H9 (cell line): ENCODE results near the gene AFDN. TPM values are rescaled to one million over a fixed set of nuclear protein-coding genes. Genes with fewer than 3 reads are reported as not detected.

ENCODE experiments used
- DNase-seq: peaks from one replicate; pipeline ENCODE4 v3.0.0-alpha.2; 2017
- H2AFZ ChIP-seq: one replicate; pipeline ENCODE4 v1.6.1; 2013; ENCODE audit warnings: mild to moderate bottlenecking, low read length, control low read depth, moderate library complexity
- H2AK5ac ChIP-seq: 2 replicates; pipeline ENCODE4 v1.6.1; 2013; ENCODE audit warnings: low read length, control low read depth, mixed read lengths; ENCODE audit not compliant: insufficient read length
- H2BK120ac ChIP-seq: one replicate; pipeline ENCODE4 v1.6.1; 2013; ENCODE audit warnings: low read depth, mild to moderate bottlenecking, low read length, control low read depth, inconsistent platforms; ENCODE audit not compliant: poor library complexity, severe bottlenecking
- H2BK12ac ChIP-seq: 2 replicates; pipeline ENCODE4 v1.6.1; 2013; ENCODE audit warnings: low read length, control low read depth, mixed read lengths, low read depth; ENCODE audit not compliant: insufficient read length
- H2BK15ac ChIP-seq: 2 replicates; pipeline ENCODE4 v1.6.1; 2013; ENCODE audit warnings: low read depth, low read length, control low read depth
- H2BK20ac ChIP-seq: one replicate; pipeline ENCODE4 v1.6.1; 2013; ENCODE audit warnings: low read depth, mild to moderate bottlenecking, low read length, control low read depth, inconsistent platforms; ENCODE audit not compliant: poor library complexity, severe bottlenecking
- H2BK5ac ChIP-seq: 2 replicates; pipeline ENCODE4 v1.6.1; 2013; ENCODE audit warnings: low read length, control low read depth, mixed read lengths; ENCODE audit not compliant: insufficient read length
- H3K14ac ChIP-seq: 2 replicates; pipeline ENCODE4 v1.6.1; 2013; ENCODE audit warnings: low read length, control low read depth; ENCODE audit not compliant: insufficient read depth
- H3K18ac ChIP-seq: 2 replicates; pipeline ENCODE4 v1.6.1; 2013; ENCODE audit warnings: low read depth, mild to moderate bottlenecking, mixed read lengths, low read length, control low read depth; ENCODE audit not compliant: insufficient read length
- H3K23ac ChIP-seq: 2 replicates; pipeline ENCODE4 v1.6.1; 2013; ENCODE audit warnings: low read length, control low read depth, mixed read lengths, low read depth; ENCODE audit not compliant: insufficient read length
- H3K23me2 ChIP-seq: 2 replicates; pipeline ENCODE4 v1.6.1; 2013; ENCODE audit warnings: low read depth, mild to moderate bottlenecking, mixed read lengths, low read length, control low read depth; ENCODE audit not compliant: insufficient read length, poor library complexity, severe bottlenecking
- H3K27ac ChIP-seq: 2 replicates; pipeline ENCODE4 v1.5.1; 2013; ENCODE audit warnings: low read length, control low read depth, mixed read lengths, low read depth; ENCODE audit not compliant: insufficient read length
- H3K27me3 ChIP-seq: 2 replicates; pipeline ENCODE4 v1.6.1; 2013; ENCODE audit warnings: low read length, control low read depth, inconsistent platforms; ENCODE audit not compliant: insufficient read depth
- H3K4ac ChIP-seq: 2 replicates; pipeline ENCODE4 v1.6.1; 2013; ENCODE audit warnings: low read depth, mild to moderate bottlenecking, control low read depth, inconsistent platforms, low read length, moderate library complexity
- H3K4me1 ChIP-seq: 2 replicates; pipeline ENCODE4 v1.6.1; 2013; ENCODE audit warnings: low read length, control low read depth, inconsistent platforms; ENCODE audit not compliant: insufficient read depth
- H3K4me2 ChIP-seq: 2 replicates; pipeline ENCODE4 v1.6.1; 2013; ENCODE audit warnings: low read length, control low read depth, mixed read lengths; ENCODE audit not compliant: insufficient read length, insufficient read depth
- H3K56ac ChIP-seq: 2 replicates; pipeline ENCODE4 v1.6.1; 2013; ENCODE audit warnings: low read depth, mild to moderate bottlenecking, mixed read lengths, low read length, control low read depth; ENCODE audit not compliant: insufficient read length
- H3K79me1 ChIP-seq: 2 replicates; pipeline ENCODE4 v1.6.1; 2013; ENCODE audit warnings: low read depth, mild to moderate bottlenecking, moderate library complexity, low read length, control low read depth, inconsistent platforms; ENCODE audit not compliant: insufficient read depth, poor library complexity, severe bottlenecking
- H3K79me2 ChIP-seq: 2 replicates; pipeline ENCODE4 v1.6.1; 2013; ENCODE audit warnings: low read length, control low read depth, inconsistent platforms; ENCODE audit not compliant: insufficient read depth
- H3K9ac ChIP-seq: 2 replicates; pipeline ENCODE4 v1.6.1; 2013; ENCODE audit warnings: low read length, control low read depth, mixed read lengths; ENCODE audit not compliant: insufficient read length; ENCODE audit errors: extremely low read depth
- H3K9me3 ChIP-seq: one replicate; pipeline ENCODE4 v1.6.1; 2013; ENCODE audit warnings: low read depth, low read length, inconsistent platforms; ENCODE audit not compliant: control insufficient read depth
- H3T11ph ChIP-seq: one replicate; pipeline ENCODE4 v1.6.1; 2013; ENCODE audit warnings: mild to moderate bottlenecking, low read length, control low read depth, inconsistent platforms
- H4K20me1 ChIP-seq: one replicate; pipeline ENCODE4 v1.6.1; 2013; ENCODE audit not compliant: control insufficient read depth, insufficient read length, insufficient read depth
- H4K5ac ChIP-seq: 2 replicates; pipeline ENCODE4 v1.6.1; 2013; ENCODE audit warnings: low read depth, mild to moderate bottlenecking, mixed read lengths, low read length, control low read depth; ENCODE audit not compliant: insufficient read length
- H4K8ac ChIP-seq: replicated peaks from 2 replicates; pipeline ENCODE4 v1.6.1; 2013; ENCODE audit warnings: low read length, control low read depth, mixed read lengths, low read depth; ENCODE audit not compliant: insufficient read length
- H4K91ac ChIP-seq: 2 replicates; pipeline ENCODE4 v1.6.1; 2013; ENCODE audit warnings: low read depth, mild to moderate bottlenecking, moderate library complexity, mixed read lengths, low read length, control low read depth; ENCODE audit not compliant: insufficient read length
- H3K27ac Mint-ChIP-seq, 3 experiments: 2 replicates in 2 of 3; 3 replicates in 1 of 3; pipeline ENCODE4 v1.8.0; 2020 to 2021; ENCODE audit warnings: mixed read lengths in 3 of 3, mild to moderate bottlenecking in 1 of 3, moderate library complexity in 1 of 3
- H3K27me3 Mint-ChIP-seq: 2 replicates; pipeline ENCODE4 v1.8.0; 2021; ENCODE audit warnings: low read depth, mild to moderate bottlenecking, moderate library complexity, mixed read lengths
- H3K36me3 Mint-ChIP-seq, 3 experiments: 2 replicates in 2 of 3; 3 replicates in 1 of 3; pipeline ENCODE4 v1.8.0; 2020 to 2021; ENCODE audit warnings: low read depth in 3 of 3, mixed read lengths in 3 of 3; ENCODE audit not compliant: insufficient read depth in 1 of 3
- H3K4me1 Mint-ChIP-seq, 2 experiments: 2 replicates each; pipeline ENCODE4 v1.8.0; 2020; ENCODE audit warnings: mixed read lengths in 2 of 2
- H3K4me3 Mint-ChIP-seq, 2 experiments: 2 replicates in 1 of 2; 3 replicates in 1 of 2; pipeline ENCODE4 v1.8.0; 2020 to 2021; ENCODE audit warnings: mild to moderate bottlenecking in 2 of 2, mixed read lengths in 2 of 2, moderate library complexity in 1 of 2
- H3K9me3 Mint-ChIP-seq, 2 experiments: 2 replicates in 1 of 2; 3 replicates in 1 of 2; pipeline ENCODE4 v1.8.0; 2020; ENCODE audit warnings: mild to moderate bottlenecking in 2 of 2, mixed read lengths in 2 of 2, moderate library complexity in 1 of 2
- CTCF ChIP-seq: fragments of 200-600 bp; sonication (generic); conservative IDR thresholded peaks from 3 replicates; pipeline ENCODE4 v1.8.0; 2021; ENCODE audit warnings: antibody characterized with exemption, mild to moderate bottlenecking
- WGBS: extraction: QIAGEN DNeasy Blood & Tissue Kit; methylation state at CpG from one replicate; pipeline ENCODE4 v1.1.7; 2013; ENCODE audit warnings: missing lambda C conversion rate, low lambda C conversion rate, mixed read lengths; ENCODE audit not compliant: insufficient read length; ENCODE audit errors: extremely low coverage; 5-methylcytosine and 5-hydroxymethylcytosine counted together
- total RNA-seq: library from RNA; stranded (reverse); gene quantifications from 2 replicates; pipeline ENCODE4 v1.2.1, GENCODE V29; 2021

AFDN gene
- total RNA-seq, 1 experiment from 2014 or later = 157 TPM

GRCh38 chr6:167976708-167977107 is 150.0 kb downstream of the AFDN start:
- Histone ChIP-seq H2AFZ (no peak overlapping the region), H3T11ph (no peak overlapping the region), H4K5ac (no peak overlapping the region), H2BK5ac (no peak overlapping the region), H3K9me3 (no peaks in the 10 kb centered on the region), H3K23ac (no peak overlapping the region), H3K18ac (no peak overlapping the region), H3K79me1 (no peaks in the 10 kb centered on the region), H2BK20ac (no peak overlapping the region), H3K4me2 (no peak overlapping the region), H4K20me1 (no peaks in the 10 kb centered on the region), H3K23me2 (no peaks in the 10 kb centered on the region), H3K4ac (no peak overlapping the region), H3K79me2 (no peaks in the 10 kb centered on the region), H3K4me1 (peaks cover 3% of the 10 kb centered on the region; the same call in 1 of the 2 replicates), H3K27me3 (no peaks in the 10 kb centered on the region), H2BK120ac (no peak overlapping the region), H3K56ac (no peak overlapping the region), H2AK5ac (no peak overlapping the region), H2BK12ac (no peak overlapping the region), H3K9ac (no peak overlapping the region), H4K91ac (no peak overlapping the region), H3K14ac (no peak overlapping the region), H2BK15ac (no peak overlapping the region), H4K8ac (no peak overlapping the region), H3K27ac (no peak overlapping the region)
- no peak for DNase-seq
- Mint-ChIP-seq H3K4me3 (no peak overlapping the region), H3K27ac (no peak overlapping the region), H3K27me3 (no peaks in the 10 kb centered on the region), H3K4me1 (peaks cover 23 to 26% of the 10 kb centered on the region in 2 experiments), H3K9me3 (peaks cover 0 to 3% of the 10 kb centered on the region in 2 experiments; a peak in 3 of 5 replicates), H3K36me3 (peaks cover 3 to 4% (median 3%) of the 10 kb centered on the region in 3 experiments; a peak in 4 of 7 replicates)
- no CpG with 5 or more reads among the region's 27 CpGs for WGBS
- no peak for TF ChIP-seq CTCF
